ENCODE results near the gene CCDC158. TPM values are rescaled to one million over a fixed set of nuclear protein-coding genes. Genes with fewer than 3 reads are reported as not detected.

The CCDC158 gene
- polyA plus RNA-seq, 1 of the 3 experiments (the other 2 are of a cell fraction), result not detected

DNA sequence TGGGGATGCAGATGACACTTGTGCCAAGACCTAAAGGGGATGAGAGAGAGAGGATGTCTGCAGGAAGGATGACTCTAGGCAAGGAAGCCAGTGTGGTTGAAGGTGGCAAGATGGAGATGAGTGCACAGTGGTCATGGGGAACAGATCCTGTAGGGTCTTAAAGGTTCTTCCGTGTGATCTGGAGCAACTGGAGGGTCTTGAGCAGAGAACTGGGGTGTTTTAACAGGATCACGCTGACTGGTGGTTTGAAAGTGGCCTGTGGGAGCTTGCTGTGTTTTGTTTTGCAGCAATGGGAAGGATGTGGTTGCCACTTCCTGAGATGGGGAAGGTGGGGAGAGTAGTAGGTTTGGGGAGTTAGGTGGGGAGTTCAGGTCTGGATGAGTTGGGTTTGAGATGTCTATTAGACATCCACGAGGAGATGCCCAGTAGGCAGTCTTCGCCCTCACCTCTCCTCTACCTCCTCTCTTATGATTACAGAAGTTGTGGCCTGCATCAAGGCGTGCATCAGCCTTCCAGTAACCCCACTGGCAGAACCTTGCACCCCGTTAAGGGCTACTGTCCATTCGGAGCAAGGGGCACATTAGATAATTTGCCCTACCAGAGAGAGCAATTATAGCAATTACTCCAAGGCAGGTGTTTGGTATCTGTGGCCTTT, 115.8 kb downstream of the CCDC158 start (continued):
- TF ChIP-seq CTCF (IDR thresholded peaks at IDR 0.05), result no peak
- TF ChIP-seq YY1 (IDR thresholded peaks at IDR 0.05; ENCODE audit: low read depth), result no peak
- no peak for TF ChIP-seq MEF2A (IDR thresholded peaks at IDR 0.05; ENCODE audit: borderline replicate concordance, low read depth)
- no peak for TF ChIP-seq TCF12 (IDR thresholded peaks at IDR 0.05)

- Histone ChIP-seq H3K9me3 (0 out of 2 replicates have a peak, but pooled peaks cover 4% of the 10 kb centered on the region), H3K4me2 (no peak overlapping the region), H3K9me2 (no peaks in the 10 kb centered on the region), H4K20me1 (ENCODE audit: insufficient read depth) (no peaks in the 10 kb centered on the region), H2AFZ (ENCODE audit: low read depth) (no peak overlapping the region), H3K4me1 (ENCODE audit: control insufficient read depth in 1 of 2, insufficient read depth in 2 of 2, low read depth in 1 of 2, low read length in 1 of 2) (peaks cover 10 to 14% of the 10 kb centered on the region in 2 experiments; a peak in 2 of 4 replicates), H3F3A (replicated peaks; ENCODE audit: insufficient read depth) (peaks cover 21% of the 10 kb centered on the region), H3K27me3 (ENCODE audit: insufficient read depth) (no peaks in the 10 kb centered on the region), H3K36me3 (replicated peaks in 1 of 2; ENCODE audit: control insufficient read depth in 1 of 2, insufficient read depth in 2 of 2, low read length in 1 of 2) (peaks cover 0 to 4% of the 10 kb centered on the region in 2 experiments), H3K79me2 (ENCODE audit: insufficient read depth) (peaks cover 20% of the 10 kb centered on the region; the same call in 1 of the 2 replicates), H3K27ac (ENCODE audit: low read depth in 2 of 2, low read length in 1 of 2) (no peak overlapping the region), H3K9ac (no peak overlapping the region), H3K4me3 (ENCODE audit: low read depth in 2 of 2, low read length in 1 of 2) (no peak overlapping the region)
- 88% methylated on average over 3 of the region's 3 CpGs for WGBS (ENCODE audit: low lambda C conversion rate)
- TF ChIP-seq RCOR1 (IDR thresholded peaks at IDR 0.05; ENCODE audit: low read length), result no peak
- POLR2A ChIA-PET, result no interaction called here
- DNase-seq, result no peak
- CTCF ChIA-PET, result interaction anchor here (0.9 to 1.6 kb wide), 2 partner anchors 10 to 124 kb away, joined by 3 to 5 read pairs; no protein-coding TSS in a partner anchor
Measured at GRCh38 chr4:76302826-76303438, 118.0 kb downstream of the CCDC158 start.

DNA sequence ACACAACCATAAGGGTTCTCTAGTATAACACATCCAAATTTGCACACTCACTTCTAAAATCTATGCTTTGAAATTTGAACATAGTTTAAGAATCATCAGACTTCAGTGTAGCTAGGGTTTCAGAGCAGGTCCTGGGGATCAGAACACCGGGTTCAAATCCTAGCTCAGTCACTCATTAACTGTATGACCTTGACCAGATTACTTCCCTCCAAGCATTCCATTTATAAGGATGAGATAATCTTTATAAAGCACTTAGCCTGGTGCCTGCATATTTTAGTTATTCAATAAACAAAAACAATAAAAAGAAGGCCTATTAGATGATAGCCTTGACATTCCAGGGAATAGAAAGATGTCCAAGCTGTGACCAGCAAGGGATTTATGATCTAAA, 119.2 kb downstream of the CCDC158 start:
- Histone ChIP-seq H2AFZ (ENCODE audit: low read depth) (no peak overlapping the region), H4K20me1 (ENCODE audit: insufficient read depth) (no peaks in the 10 kb centered on the region), H3F3A (replicated peaks; ENCODE audit: insufficient read depth) (peaks cover 19% of the 10 kb centered on the region), H3K79me2 (ENCODE audit: insufficient read depth) (peaks cover 9% of the 10 kb centered on the region; the same call in 1 of the 2 replicates), H3K4me3 (ENCODE audit: low read depth in 2 of 2, low read length in 1 of 2) (no peak overlapping the region), H3K36me3 (replicated peaks in 1 of 2; ENCODE audit: control insufficient read depth in 1 of 2, insufficient read depth in 2 of 2, low read length in 1 of 2) (peaks cover 0 to 4% of the 10 kb centered on the region in 2 experiments), H3K9me3 (0 out of 2 replicates have a peak, but pooled peaks cover 4% of the 10 kb centered on the region), H3K9me2 (no peaks in the 10 kb centered on the region), H3K27ac (ENCODE audit: low read depth in 2 of 2, low read length in 1 of 2) (peak overlapping the region; percentile 39 to 69; a peak in 3 of 4 replicates), H3K4me1 (ENCODE audit: control insufficient read depth in 1 of 2, insufficient read depth in 2 of 2, low read depth in 1 of 2, low read length in 1 of 2) (peaks cover 8 to 10% of the 10 kb centered on the region in 2 experiments; a peak in 2 of 4 replicates), H3K27me3 (ENCODE audit: insufficient read depth) (no peaks in the 10 kb centered on the region), H3K4me2 (peak overlapping the region; percentile 47; the same call in 1 of the 2 replicates), H3K9ac (no peak overlapping the region)
- 31% methylated on average over 1 of the region's 1 CpG for WGBS (ENCODE audit: low lambda C conversion rate)
- ChIA-PET CTCF (interaction anchor here (1.6 kb wide), 2 partner anchors 76 to 123 kb away, joined by 5 to 9 read pairs; no protein-coding TSS in a partner anchor), POLR2A (no interaction called here)
- no peak for DNase-seq
- TF ChIP-seq RFX5 (IDR thresholded peaks at IDR 0.05; ENCODE audit: low read length) (no peak), REST (IDR thresholded peaks at IDR 0.05; ENCODE audit: low read depth, low read length) (no peak), CTCF (IDR thresholded peaks at IDR 0.05) (no peak), FOXJ3 (CRISPR knock-in tag; IDR thresholded peaks at IDR 0.05) (no peak), RXRA (IDR thresholded peaks at IDR 0.05; ENCODE audit: borderline replicate concordance, low read depth) (no peak)
